Liver (tissue), 9 donors: ENCODE results near the gene LRCH4. TPM values are rescaled to one million over a fixed set of nuclear protein-coding genes. Genes with fewer than 3 reads are reported as not detected.

ENCODE experiments used
- DNase-seq: peaks from one replicate; pipeline ENCODE4 v3.0.0-alpha.2; 2017; ENCODE audit warnings: low spot score
- H3K27ac ChIP-seq, 2 donors: one replicate each; pipeline ENCODE4 v1.7.0; 2013; ENCODE audit warnings: inconsistent platforms in 2 of 2, low read length in 2 of 2, control low read depth in 1 of 2, low read depth in 1 of 2, mild to moderate bottlenecking in 1 of 2
- H3K27me3 ChIP-seq, 4 donors: one replicate each; pipeline versions ENCODE4 v1.6.1 to v1.7.0; 2013; ENCODE audit warnings: low read length in 3 of 4, inconsistent platforms in 1 of 4, mild to moderate bottlenecking in 1 of 4, moderate library complexity in 1 of 4; ENCODE audit not compliant: control insufficient read depth in 4 of 4, insufficient read depth in 4 of 4
- H3K36me3 ChIP-seq, 4 donors: one replicate each; pipeline versions ENCODE4 v1.6.1 to v1.7.0; 2013; ENCODE audit warnings: low read length in 3 of 4, mild to moderate bottlenecking in 3 of 4, low read depth in 1 of 4, moderate library complexity in 1 of 4; ENCODE audit not compliant: control insufficient read depth in 4 of 4, insufficient read depth in 3 of 4
- H3K4me1 ChIP-seq, 4 donors: one replicate each; pipeline versions ENCODE4 v1.6.1 to v1.7.0; 2013; ENCODE audit warnings: low read length in 3 of 4, mild to moderate bottlenecking in 3 of 4, moderate library complexity in 1 of 4; ENCODE audit not compliant: control insufficient read depth in 4 of 4, insufficient read depth in 4 of 4
- H3K4me3 ChIP-seq, 3 donors: one replicate each; pipeline versions ENCODE4 v1.6.1 to v1.7.0; 2013; ENCODE audit warnings: low read length in 3 of 3, control low read depth in 1 of 3, low read depth in 1 of 3, mild to moderate bottlenecking in 1 of 3
- H3K9ac ChIP-seq, 2 donors: one replicate each; pipeline ENCODE4 v1.7.0; 2013; ENCODE audit warnings: low read length in 2 of 2, mild to moderate bottlenecking in 2 of 2, moderate library complexity in 2 of 2, control low read depth in 1 of 2, low read depth in 1 of 2
- H3K9me3 ChIP-seq, 4 donors: one replicate each; pipeline versions ENCODE4 v1.6.1 to v1.7.0; 2013; ENCODE audit warnings: low read length in 3 of 4; ENCODE audit not compliant: control insufficient read depth in 4 of 4
- ATF3 ChIP-seq: IDR thresholded peaks from 2 replicates; pipeline ENCODE4 v1.6.1; 2016; ENCODE audit warnings: antibody characterized with exemption
- CTCF ChIP-seq: fragments of 150-350 bp; IDR thresholded peaks from 2 replicates; pipeline ENCODE4 v1.5.1; 2017; ENCODE audit warnings: improper control_type of control experiment, low read depth, low read length; ENCODE audit not compliant: missing input control
- EGR1 ChIP-seq, 2 donors: IDR thresholded peaks; 2 replicates each; pipeline ENCODE4 v1.6.1; 2016 to 2018; ENCODE audit warnings: antibody characterized with exemption in 2 of 2, low read depth in 2 of 2
- FOXA1 ChIP-seq: IDR thresholded peaks from 2 replicates; pipeline ENCODE4 v1.6.1; 2016; ENCODE audit warnings: antibody characterized with exemption
- FOXA2 ChIP-seq: IDR thresholded peaks from 2 replicates; pipeline ENCODE4 v1.6.1; 2016; ENCODE audit warnings: antibody characterized with exemption
- GABPA ChIP-seq, 2 donors: IDR thresholded peaks in 1 of 2; conservative IDR thresholded peaks in 1 of 2; 2 replicates each; pipeline ENCODE4 v1.6.1; 2016; ENCODE audit warnings: antibody characterized with exemption in 2 of 2, mild to moderate bottlenecking in 1 of 2, moderate library complexity in 1 of 2
- HNF4A ChIP-seq, 2 donors: conservative IDR thresholded peaks; 2 replicates each; pipeline ENCODE4 v1.6.1; 2016; ENCODE audit warnings: antibody characterized with exemption in 2 of 2, mild to moderate bottlenecking in 2 of 2
- HNF4G ChIP-seq: IDR thresholded peaks from 2 replicates; pipeline ENCODE4 v1.6.1; 2016; ENCODE audit warnings: antibody characterized with exemption
- JUND ChIP-seq, 2 donors: IDR thresholded peaks; 2 replicates each; pipeline ENCODE4 v1.6.1; 2016; ENCODE audit warnings: antibody characterized with exemption in 2 of 2
- MAX ChIP-seq: IDR thresholded peaks from 2 replicates; pipeline ENCODE4 v1.6.1; 2016; ENCODE audit warnings: antibody characterized with exemption
- NR2F2 ChIP-seq: IDR thresholded peaks from 2 replicates; pipeline ENCODE4 v1.6.1; 2016; ENCODE audit warnings: antibody characterized with exemption
- RAD21 ChIP-seq, 2 donors: IDR thresholded peaks; 2 replicates each; pipeline ENCODE4 v1.6.1; 2016; ENCODE audit warnings: antibody characterized with exemption in 2 of 2, mild to moderate bottlenecking in 2 of 2
- REST ChIP-seq: IDR thresholded peaks from 2 replicates; pipeline ENCODE4 v1.6.1; 2016; ENCODE audit warnings: antibody characterized with exemption, mild to moderate bottlenecking
- RXRA ChIP-seq, 2 donors: IDR thresholded peaks; 2 replicates each; pipeline ENCODE4 v1.6.1; 2017 to 2018; ENCODE audit warnings: antibody characterized with exemption in 2 of 2, mild to moderate bottlenecking in 1 of 2
- SP1 ChIP-seq: IDR thresholded peaks from 2 replicates; pipeline ENCODE4 v1.6.1; 2018; ENCODE audit warnings: antibody characterized with exemption, mild to moderate bottlenecking
- TAF1 ChIP-seq: conservative IDR thresholded peaks from 2 replicates; pipeline ENCODE4 v1.6.1; 2016; ENCODE audit warnings: antibody characterized with exemption, mild to moderate bottlenecking
- YY1 ChIP-seq: IDR thresholded peaks from 2 replicates; pipeline ENCODE4 v1.6.1; 2016; ENCODE audit warnings: antibody characterized with exemption, mild to moderate bottlenecking
- ZBTB33 ChIP-seq: IDR thresholded peaks from 2 replicates; pipeline ENCODE4 v1.6.1; 2016; ENCODE audit warnings: antibody characterized with exemption
- WGBS: extraction: QIAGEN DNeasy Blood & Tissue Kit; methylation state at CpG from one replicate; pipeline ENCODE4 v1.1.7; 2013; 5-methylcytosine and 5-hydroxymethylcytosine counted together
- polyA plus RNA-seq, 2 donors: library from polyadenylated mRNA; stranded (reverse) in 1 of 2; unstranded in 1 of 2; fragments of 200-250 nt in 1 of 2; fragments of >200 nt in 1 of 2; fragmentation: Nextera tagmentation in 1 of 2; extraction: Ambion mirVana in 1 of 2; gene quantifications; one replicate each; pipeline versions ENCODE4 v1.2.1 to v1.2.3, GENCODE V29; 2013 to 2015
- total RNA-seq, 2 donors: library from RNA; depleted of rRNA; stranded (reverse); fragments of >200 nt; gene quantifications; one replicate each; pipeline ENCODE4 v1.2.3, GENCODE V29; 2014
- donor health status: healthy.
- donor health status: healthy.
- donor health status: healthy.
- donor health status: healthy.
- donor health status: healthy.

Gene LRCH4
- total and polyA plus RNA-seq, 4 donors: 8.2 to 25.8 (median 13.0) TPM

- H3K9me3 ChIP-seq: no peaks in the 10 kb centered on the region
- peak overlapping the region; percentile 57 to 89 for H3K27ac ChIP-seq
- H3K36me3 ChIP-seq: no peaks in the 10 kb centered on the region
- H3K9ac ChIP-seq: peak overlapping the region; percentile 60 to 91
- TF ChIP-seq NR2F2 (no peak), HNF4A (conservative IDR thresholded peaks at IDR 0.05) (peak; percentile 91 to 92), HNF4G (peak; percentile 86), EGR1 (IDR thresholded peaks at IDR 0.05; ENCODE audit: low read depth in 2 of 2) (peak in 1 of 2 donors; percentile 73), RXRA (IDR thresholded peaks at IDR 0.05) (peak; percentile 73 to 92), ZBTB33 (peak; percentile 81), FOXA1 (no peak), JUND (IDR thresholded peaks at IDR 0.05) (peak; percentile 48 to 67), GABPA (IDR thresholded peaks at IDR 0.05 in 1 of 2, conservative IDR thresholded peaks at IDR 0.05 in 1 of 2) (no peak), TAF1 (peak; percentile 28), MAX (peak; percentile 91), CTCF (no peak), SP1 (peak; percentile 93), FOXA2 (no peak), ATF3 (peak; percentile 45), RAD21 (IDR thresholded peaks at IDR 0.05) (peak; percentile 30 to 31), YY1 (peak; percentile 81), REST (peak; percentile 78)
- H3K4me1 ChIP-seq: peaks cover 7 to 52% (median 45%) of the 10 kb centered on the region in 4 donors
- 12% methylated on average over 6 of the region's 6 CpGs for WGBS
- H3K4me3 ChIP-seq: peak overlapping the region; percentile 92 to 98 (median 96)
- DNase-seq: peak; percentile 56
- no peaks in the 10 kb centered on the region for H3K27me3 ChIP-seq
These were observed 45.7 kb downstream of the LRCH4 start for GRCh38 chr7:100540073-100540723.
